ENCODE results near the gene COL5A1.

The COL5A1 gene

DNA sequence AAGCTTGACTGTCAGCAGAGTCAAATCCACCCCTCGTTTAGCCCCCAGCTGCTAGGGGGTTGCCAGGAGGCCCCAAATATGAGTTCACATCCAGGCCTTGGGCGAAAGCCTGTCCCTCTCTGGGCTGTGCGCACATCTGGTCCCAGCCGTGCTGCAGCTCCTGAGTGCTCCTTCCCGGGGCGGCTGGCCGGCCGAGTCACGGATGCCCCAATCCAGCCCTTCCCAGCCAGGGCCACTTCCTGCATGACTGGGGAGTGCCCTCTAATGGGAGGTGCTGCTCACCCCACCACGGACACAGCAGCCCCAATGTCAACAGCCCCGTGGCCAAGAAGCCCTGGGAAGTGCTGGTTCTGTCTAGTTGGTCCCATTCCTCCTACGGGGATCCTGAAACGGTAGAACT is 135.6 kb downstream of the COL5A1 start:
- no peak for TF ChIP-seq JUND (IDR thresholded peaks at IDR 0.05; ENCODE audit: low read depth)
- in situ Hi-C loops (cut with HindIII; ENCODE audit: low pct_unique_long_range_greater_than_20kb, low sequenced_read_pairs), result no loop called here
- no peak for DNase-seq (ENCODE audit: low read depth in 1 of 2, low spot score in 1 of 2)

DNA sequence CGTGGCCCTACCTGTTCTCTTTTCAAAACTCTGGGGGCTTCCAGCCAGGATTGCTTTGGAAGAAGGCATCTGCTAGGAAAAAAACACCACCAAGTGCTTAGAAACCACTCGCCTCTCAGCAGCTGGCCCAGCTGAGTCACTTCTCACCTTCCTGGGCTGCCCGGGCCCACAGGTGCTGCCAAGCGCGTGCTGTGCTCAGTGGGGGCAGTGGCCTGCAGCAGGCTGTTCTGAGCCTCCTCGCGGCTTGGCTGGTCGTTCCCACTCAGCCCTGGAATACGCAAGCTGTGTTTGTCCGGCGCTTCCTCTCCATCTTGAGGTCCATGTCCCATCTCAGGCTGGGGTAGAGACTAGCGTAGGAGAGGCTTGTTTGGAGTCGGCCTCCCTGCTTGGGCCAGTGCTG is 136.6 kb downstream of the COL5A1 start:
- in situ Hi-C loops (cut with HindIII; ENCODE audit: low pct_unique_long_range_greater_than_20kb, low sequenced_read_pairs), result no loop called here
- no peak for DNase-seq (ENCODE audit: low read depth in 1 of 2, low spot score in 1 of 2)
- TF ChIP-seq JUND (IDR thresholded peaks at IDR 0.05; ENCODE audit: low read depth), result no peak

GRCh38 chr9:134778841-134779411 is 137.3 kb downstream of the COL5A1 start:
- DNase-seq (ENCODE audit: low read depth in 1 of 2, low spot score in 1 of 2), result peak; percentile 62 to 86
- no peak for TF ChIP-seq JUND (IDR thresholded peaks at IDR 0.05; ENCODE audit: low read depth)
- in situ Hi-C loops (cut with HindIII; ENCODE audit: low pct_unique_long_range_greater_than_20kb, low sequenced_read_pairs), result no loop called here

DNA sequence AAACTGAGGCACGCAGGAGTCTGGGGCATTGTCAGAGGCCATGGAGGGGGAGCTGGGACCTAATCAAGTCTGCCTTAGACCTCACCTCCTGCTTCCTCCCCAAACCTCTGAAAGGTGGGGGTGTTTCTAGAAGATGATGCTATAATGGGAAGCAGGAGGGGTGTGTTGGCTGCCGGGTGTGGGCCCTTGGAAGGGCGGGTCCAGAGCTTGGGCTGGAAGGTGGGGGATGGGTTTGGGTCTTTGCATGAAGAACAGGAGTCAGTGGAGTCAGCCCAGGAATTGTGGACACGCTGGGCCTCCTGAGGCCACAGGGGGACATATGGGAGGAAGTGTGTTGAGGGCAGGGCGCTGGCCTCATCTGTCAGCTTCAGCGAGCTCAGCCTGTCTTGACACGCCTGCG is 138.0 kb downstream of the COL5A1 start:
- no peak for TF ChIP-seq JUND (IDR thresholded peaks at IDR 0.05; ENCODE audit: low read depth)
- in situ Hi-C loops (cut with HindIII; ENCODE audit: low pct_unique_long_range_greater_than_20kb, low sequenced_read_pairs), result no loop called here
- DNase-seq (ENCODE audit: low read depth in 1 of 2, low spot score in 1 of 2), result no peak

DNA sequence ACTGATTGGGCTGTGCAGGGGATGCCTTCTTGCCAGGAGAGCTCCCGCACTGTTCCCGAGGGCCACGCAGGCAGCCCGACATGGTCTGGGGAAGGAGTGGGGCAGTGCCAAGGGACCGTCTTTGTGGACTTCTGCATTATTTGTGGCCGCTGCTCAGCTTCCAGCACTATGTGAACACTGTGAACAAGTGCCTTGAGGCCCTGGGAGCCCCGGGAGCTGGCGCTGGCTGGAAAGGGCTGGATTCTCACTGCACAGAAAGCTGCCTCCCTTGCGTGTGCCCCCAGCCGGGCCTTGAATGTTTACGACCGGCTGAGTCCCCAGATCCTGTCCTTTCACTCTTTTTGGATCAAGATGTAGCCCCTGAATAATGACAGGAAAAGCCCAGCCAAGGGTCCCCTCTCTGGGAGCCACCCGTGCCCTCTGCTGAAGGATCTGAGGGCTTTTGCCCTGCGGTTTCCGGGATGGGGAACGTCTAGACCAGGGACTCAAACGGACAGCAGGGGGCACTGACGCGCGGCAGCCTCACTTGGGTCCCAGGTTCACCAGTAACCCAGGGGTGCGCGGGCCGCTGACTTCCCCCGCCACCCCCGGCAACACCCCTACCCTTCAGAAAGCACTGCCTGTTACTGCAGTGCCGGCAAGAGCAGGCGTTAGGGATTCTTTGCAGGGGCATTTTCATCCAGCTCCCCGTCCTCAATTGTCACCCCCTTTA is 140.1 kb downstream of the COL5A1 start:
- in situ Hi-C loops (cut with HindIII; ENCODE audit: low pct_unique_long_range_greater_than_20kb, low sequenced_read_pairs), result no loop called here

DNA sequence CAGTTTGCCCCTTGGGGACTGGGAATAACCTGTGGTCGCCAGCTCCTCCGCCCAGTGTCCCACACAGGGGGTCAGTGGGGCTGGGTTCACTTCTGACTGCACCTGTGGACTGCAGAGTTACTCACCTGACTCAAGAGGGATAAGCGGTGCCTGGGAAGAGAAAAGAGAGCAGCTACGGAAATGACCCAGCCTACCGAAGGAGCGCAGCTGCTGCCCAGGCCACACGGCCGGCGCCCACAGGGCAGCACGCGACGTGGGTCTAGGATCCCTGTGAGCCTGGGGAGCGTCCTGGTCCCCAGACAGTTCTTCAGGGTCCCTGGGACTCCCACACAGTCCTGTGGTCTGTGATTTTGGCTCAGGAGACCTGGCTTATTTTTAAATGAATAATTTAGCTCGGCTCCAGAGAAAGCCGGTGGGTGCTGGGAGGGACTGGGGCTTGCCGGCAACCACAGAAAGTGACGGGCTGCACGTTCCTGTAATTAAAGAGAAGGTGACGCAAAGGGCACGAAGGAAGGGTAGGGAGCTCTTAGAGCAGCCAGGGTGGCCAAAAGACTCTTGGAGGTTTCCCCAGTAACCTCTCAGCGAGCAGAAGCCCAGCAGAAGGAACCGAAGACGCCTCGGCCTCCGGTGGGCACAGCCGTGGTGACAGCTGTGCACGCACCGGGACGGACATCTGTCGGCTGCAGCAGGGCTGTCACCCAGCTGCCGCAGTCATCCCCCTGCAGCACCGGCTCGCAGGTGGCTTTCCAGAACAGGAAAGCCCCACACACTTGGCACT is 141.5 kb downstream of the COL5A1 start:
- in situ Hi-C loops (cut with HindIII; ENCODE audit: low pct_unique_long_range_greater_than_20kb, low sequenced_read_pairs), result no loop called here
- DNase-seq (ENCODE audit: low read depth in 1 of 2, low spot score in 1 of 2), result no peak
- TF ChIP-seq JUND (IDR thresholded peaks at IDR 0.05; ENCODE audit: low read depth), result no peak

More for the DNA sequence above, 140.1 kb downstream of the COL5A1 start:
- DNase-seq (ENCODE audit: low read depth in 1 of 2, low spot score in 1 of 2), result no peak
- no peak for TF ChIP-seq JUND (IDR thresholded peaks at IDR 0.05; ENCODE audit: low read depth)

DNA sequence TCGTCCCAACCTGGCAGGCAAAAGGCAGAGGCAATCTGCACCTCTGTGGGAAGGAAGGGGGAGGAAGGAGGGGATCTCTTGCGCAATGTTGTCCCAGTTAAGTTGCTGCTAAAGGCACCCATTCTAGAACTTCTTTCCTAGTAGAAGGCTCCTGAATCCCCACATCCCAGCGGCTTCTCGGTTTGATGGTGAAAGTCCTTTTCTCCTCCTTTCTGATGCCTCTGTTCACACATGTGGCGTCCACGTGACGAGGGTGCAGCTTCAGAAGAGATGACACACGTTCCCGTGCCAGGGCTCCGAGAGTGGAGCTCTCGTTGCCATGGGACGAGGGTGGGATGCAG is 142.1 kb downstream of the COL5A1 start:
- no peak for TF ChIP-seq JUND (IDR thresholded peaks at IDR 0.05; ENCODE audit: low read depth)
- in situ Hi-C loops (cut with HindIII; ENCODE audit: low pct_unique_long_range_greater_than_20kb, low sequenced_read_pairs), result no loop called here
- no peak for DNase-seq (ENCODE audit: low read depth in 1 of 2, low spot score in 1 of 2)

- DNase-seq (ENCODE audit: low read depth in 1 of 2, low spot score in 1 of 2), result no peak
- no peak for TF ChIP-seq JUND (IDR thresholded peaks at IDR 0.05; ENCODE audit: low read depth)
- in situ Hi-C loops (cut with HindIII; ENCODE audit: low pct_unique_long_range_greater_than_20kb, low sequenced_read_pairs), result no loop called here
These were observed 143.1 kb downstream of the COL5A1 start for GRCh38 chr9:134784577-134785305.

DNA sequence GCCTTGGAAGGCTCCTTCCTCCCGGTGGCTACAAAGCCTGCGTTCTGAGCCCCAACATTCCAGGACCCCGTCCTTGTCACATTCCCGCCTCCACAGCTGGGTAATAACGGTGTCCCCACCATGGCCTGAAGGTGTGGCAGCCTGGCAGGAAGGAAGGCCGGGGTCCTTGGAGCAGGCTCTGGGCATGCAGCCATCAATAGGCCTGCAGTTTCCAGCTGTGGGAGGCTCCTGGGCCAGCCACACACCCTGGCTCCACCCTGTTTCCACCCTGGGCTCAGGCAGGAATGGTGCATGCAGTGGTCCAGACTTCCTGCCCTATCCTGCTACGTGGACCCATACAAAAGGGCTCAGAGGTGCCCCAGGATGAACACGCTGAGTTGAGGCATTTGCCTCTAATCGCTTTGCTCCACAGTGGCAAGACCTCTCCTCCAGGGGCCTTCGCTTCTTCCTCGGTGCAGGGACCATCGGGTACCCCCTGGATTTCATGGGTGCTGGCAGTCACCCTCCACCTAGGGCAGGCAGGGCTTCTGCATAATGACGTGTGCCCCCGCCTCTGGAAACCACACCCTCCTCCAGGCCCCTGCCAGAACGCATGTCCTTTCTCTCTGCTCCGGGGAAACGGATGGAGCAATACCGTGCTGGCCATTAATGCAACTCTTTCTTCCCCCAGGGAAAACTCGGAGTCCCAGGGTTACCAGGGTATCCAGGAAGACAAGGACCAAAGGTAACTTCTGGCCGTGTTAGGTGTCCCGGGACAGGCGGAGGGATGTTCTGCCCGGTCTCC is 143.9 kb downstream of the COL5A1 start:
- TF ChIP-seq JUND (IDR thresholded peaks at IDR 0.05; ENCODE audit: low read depth), result no peak
- no peak for DNase-seq (ENCODE audit: low read depth in 1 of 2, low spot score in 1 of 2)
- in situ Hi-C loops (cut with HindIII; ENCODE audit: low pct_unique_long_range_greater_than_20kb, low sequenced_read_pairs), result no loop called here

- no peak for TF ChIP-seq JUND (IDR thresholded peaks at IDR 0.05; ENCODE audit: low read depth)
- in situ Hi-C loops (cut with HindIII; ENCODE audit: low pct_unique_long_range_greater_than_20kb, low sequenced_read_pairs), result no loop called here
- DNase-seq (ENCODE audit: low read depth in 1 of 2, low spot score in 1 of 2), result no peak
These were observed 146.3 kb downstream of the COL5A1 start for GRCh38 chr9:134787601-134788531.

DNA sequence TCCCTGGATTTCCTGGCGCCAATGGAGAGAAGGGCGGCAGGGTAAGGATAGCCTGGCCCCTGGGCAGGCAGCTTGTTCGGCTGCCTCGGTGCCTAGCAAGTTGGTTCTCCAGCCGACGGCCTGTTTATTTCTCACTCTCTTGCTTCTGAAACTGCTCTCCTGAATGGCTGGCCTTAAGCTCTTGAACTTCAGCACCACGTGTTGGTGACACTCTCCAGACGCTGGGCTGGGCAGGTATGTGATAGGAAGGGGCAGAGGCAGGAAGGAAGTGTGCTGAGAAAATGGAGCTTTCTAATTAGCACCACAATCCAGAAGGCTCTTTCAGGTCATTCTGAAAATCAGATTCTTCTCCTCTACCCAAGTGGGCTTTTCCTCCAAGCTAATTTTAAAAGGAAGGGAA is 147.6 kb downstream of the COL5A1 start:
- in situ Hi-C loops (cut with HindIII; ENCODE audit: low pct_unique_long_range_greater_than_20kb, low sequenced_read_pairs), result no loop called here
- peak in 1 of 2 experiments; percentile 23 for DNase-seq (ENCODE audit: low read depth in 1 of 2, low spot score in 1 of 2)
- no peak for TF ChIP-seq JUND (IDR thresholded peaks at IDR 0.05; ENCODE audit: low read depth)

All from T47D (cell line).